Natural killer cell (primary cell): ENCODE measurements around the gene CD79B. TPM values are rescaled to one million over a fixed set of nuclear protein-coding genes. Genes with fewer than 3 reads are reported as not detected.
"Not testable (repeated sequence)": the region's sequence is repeated elsewhere in the genome, so short reads cannot be mapped to it uniquely, and the experiment has no call there.

Experiments
- ATAC-seq, 3 donors: fragments of 150-1000 bp in 2 of 3; fragments of 200-7000 bp in 1 of 3; cut with Tn5 transposase; 1 replicate in 1 of 3; 2 replicates in 2 of 3; pipeline ENCODE4 v1.10.0; 2021; ENCODE audit warnings: mild to moderate bottlenecking in 2 of 3, moderate library complexity in 2 of 3
- DNase-seq, 2 donors: peaks; one replicate each; pipeline versions ENCODE4 v3.0.0 to v3.0.0-alpha.2; 2013 to 2021; ENCODE audit warnings: mixed read lengths in 1 of 2
- H3K27ac ChIP-seq: one replicate; pipeline ENCODE4 v1.5.1; 2013; ENCODE audit warnings: mild to moderate bottlenecking, low read length
- H3K27me3 ChIP-seq: one replicate; pipeline ENCODE4 v1.6.1; 2013; ENCODE audit warnings: low read length; ENCODE audit not compliant: control insufficient read depth, insufficient read depth
- H3K36me3 ChIP-seq: one replicate; pipeline ENCODE4 v1.6.1; 2013; ENCODE audit warnings: low read length; ENCODE audit not compliant: control insufficient read depth, insufficient read depth
- H3K4me1 ChIP-seq: one replicate; pipeline ENCODE4 v1.6.1; 2013; ENCODE audit warnings: low read length; ENCODE audit not compliant: control insufficient read depth, insufficient read depth
- H3K4me3 ChIP-seq: one replicate; pipeline ENCODE4 v1.5.1; 2013; ENCODE audit warnings: low read length
- H3K9me3 ChIP-seq: one replicate; pipeline ENCODE4 v1.6.1; 2013; ENCODE audit warnings: low read length; ENCODE audit not compliant: control insufficient read depth, insufficient read depth
- H3K27ac Mint-ChIP-seq, 2 donors: one replicate each; pipeline ENCODE4 v1.8.0; 2022; ENCODE audit warnings: mild to moderate bottlenecking in 2 of 2, mixed read lengths in 2 of 2, moderate library complexity in 1 of 2
- H3K27me3 Mint-ChIP-seq, 2 donors: one replicate each; pipeline ENCODE4 v1.8.0; 2022; ENCODE audit warnings: low read depth in 2 of 2, mixed read lengths in 2 of 2
- H3K36me3 Mint-ChIP-seq: one replicate; pipeline ENCODE4 v1.8.0; 2022; ENCODE audit warnings: mixed read lengths
- H3K4me1 Mint-ChIP-seq, 2 donors: one replicate each; pipeline ENCODE4 v1.8.0; 2022; ENCODE audit warnings: mixed read lengths in 2 of 2
- H3K4me3 Mint-ChIP-seq: one replicate; pipeline ENCODE4 v1.8.0; 2022; ENCODE audit warnings: mild to moderate bottlenecking, moderate library complexity, mixed read lengths
- H3K9me3 Mint-ChIP-seq, 2 donors: one replicate each; pipeline ENCODE4 v1.8.0; 2022; ENCODE audit warnings: mixed read lengths in 2 of 2
- CTCF ChIP-seq: fragments of 200-600 bp; IDR thresholded peaks from one replicate; pipeline ENCODE4 v1.8.0; 2022; ENCODE audit warnings: antibody characterized with exemption
- WGBS: methylation state at CpG from one replicate; pipeline ENCODE4 v1.1.7; 2013; ENCODE audit warnings: missing lambda C conversion rate; ENCODE audit not compliant: insufficient coverage; 5-methylcytosine and 5-hydroxymethylcytosine counted together
- intact Hi-C: fragments of 100-400 bp; cut with micrococcal nuclease; formaldehyde crosslinking; loops from one replicate; pipeline ENCODE4 v1.14.2; 2022
- total RNA-seq, 4 donors: library from RNA; stranded (reverse); fragments of 120-200 nt in 1 of 4; gene quantifications; one replicate each; pipeline versions ENCODE4 v1.2.3 to v1.2.4, GENCODE V29; 2013 to 2022

Gene CD79B
- total RNA-seq, 3 donors from 2014 or later (not counting 1 experiment from before 2014, with no cell fraction given), result 26.9 to 28.9 (median 27.2) TPM

DNA sequence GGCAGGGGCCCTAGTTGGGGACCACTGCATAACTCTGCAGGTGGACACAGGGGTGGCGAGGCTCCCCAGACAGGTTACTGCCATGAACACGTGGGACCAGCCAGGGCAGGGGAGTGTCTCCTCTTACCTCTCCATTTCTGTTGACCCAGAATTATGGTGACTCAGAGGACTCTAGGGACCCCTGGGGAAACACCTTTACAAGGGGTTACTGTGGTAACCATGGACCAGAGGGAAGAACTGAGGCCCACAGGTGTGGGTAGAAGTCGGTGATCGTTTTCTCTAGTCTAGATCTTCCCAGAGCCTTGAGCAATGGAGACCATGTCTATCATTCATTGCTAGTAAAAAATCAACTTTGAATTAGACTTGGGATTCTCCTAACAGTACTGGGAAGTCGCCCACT, 11.4 kb downstream of the CD79B start:
- H3K36me3 Mint-ChIP-seq, H3K27me3 ChIP-seq, H3K9me3 ChIP-seq, intact Hi-C loops, H3K27ac Mint-ChIP-seq, H3K4me3 Mint-ChIP-seq, H3K36me3 ChIP-seq, DNase-seq, H3K27ac ChIP-seq, H3K9me3 Mint-ChIP-seq, H3K27me3 Mint-ChIP-seq, H3K4me3 ChIP-seq, ATAC-seq: not testable (repeated sequence)
- H3K4me1 Mint-ChIP-seq, result peaks cover 8 to 11% of the 10 kb centered on the region in 2 donors
- WGBS, result 68% methylated on average over 5 of the region's 5 CpGs
- H3K4me1 ChIP-seq, result peaks cover 16% of the 10 kb centered on the region

DNA sequence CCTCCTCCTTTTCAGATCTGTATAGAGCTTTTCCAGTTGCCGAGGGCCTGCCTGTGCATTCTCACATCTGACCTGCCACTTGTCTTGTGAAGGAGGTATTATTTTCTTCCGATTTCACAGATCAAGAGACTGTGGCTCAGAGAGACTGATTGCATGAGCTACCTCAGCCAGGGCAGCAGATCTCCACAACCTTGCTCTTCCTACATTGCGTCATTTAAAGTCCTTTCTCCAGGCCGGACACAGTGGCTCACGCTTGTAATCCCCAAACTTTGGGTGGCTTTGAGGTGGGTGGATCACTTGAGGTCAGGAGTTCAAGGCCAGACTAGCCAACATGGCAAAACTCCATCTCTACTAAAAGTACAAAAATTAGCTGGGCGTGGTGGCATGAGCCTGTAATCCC, 12.1 kb downstream of the CD79B start:
- H3K4me1 ChIP-seq, result peaks cover 19% of the 10 kb centered on the region
- H3K4me3 ChIP-seq, H3K27ac ChIP-seq, H3K9me3 ChIP-seq, H3K9me3 Mint-ChIP-seq, H3K27me3 ChIP-seq, H3K4me3 Mint-ChIP-seq, H3K36me3 ChIP-seq, H3K27me3 Mint-ChIP-seq, ATAC-seq, intact Hi-C loops, H3K36me3 Mint-ChIP-seq, DNase-seq: not testable (repeated sequence)
- peaks cover 8 to 11% of the 10 kb centered on the region in 2 donors for H3K4me1 Mint-ChIP-seq
- WGBS, result 93% methylated on average over 6 of the region's 6 CpGs
- peak overlapping the region in 1 of 2 donors; percentile 68 for H3K27ac Mint-ChIP-seq

DNA sequence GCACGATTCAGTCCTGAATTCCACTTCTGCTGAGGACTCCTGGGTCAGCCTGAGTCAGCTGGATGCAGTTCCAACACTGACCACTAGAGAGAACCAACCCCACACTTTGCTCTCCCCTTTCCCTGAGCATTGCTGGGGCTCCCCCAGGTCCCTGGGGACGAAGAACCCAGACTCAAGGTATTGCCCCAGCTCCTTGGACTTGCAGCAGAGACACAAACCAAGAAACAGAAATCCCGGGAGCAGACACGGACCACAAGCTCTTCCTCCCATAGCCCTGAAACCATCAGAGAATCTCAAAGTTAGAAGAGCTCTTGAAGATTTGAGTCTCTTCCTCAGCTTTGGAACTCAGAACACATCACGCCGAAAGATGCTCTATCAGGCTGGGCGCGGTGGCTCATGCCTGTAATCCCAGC, 12.8 kb downstream of the CD79B start:
- no peak overlapping the region for H3K4me3 Mint-ChIP-seq
- Histone ChIP-seq H3K4me3 (no peak overlapping the region), H3K27me3 (no peaks in the 10 kb centered on the region), H3K9me3 (no peaks in the 10 kb centered on the region), H3K36me3 (no peaks in the 10 kb centered on the region), H3K27ac (no peak overlapping the region), H3K4me1 (peaks cover 19% of the 10 kb centered on the region)
- peaks cover 8 to 11% of the 10 kb centered on the region in 2 donors for H3K4me1 Mint-ChIP-seq
- H3K9me3 Mint-ChIP-seq, result no peaks in the 10 kb centered on the region
- no peaks in the 10 kb centered on the region for H3K36me3 Mint-ChIP-seq
- intact Hi-C loops, result loop anchor here (1.0 to 5.0 kb wide), 6 partner anchors 27 to 363 kb away; no protein-coding TSS in a partner anchor
- peak overlapping the region in 1 of 2 donors; percentile 68 for H3K27ac Mint-ChIP-seq
- ATAC-seq, result peak; percentile 91 to 100 (median 100)
- peaks cover 4 to 7% of the 10 kb centered on the region in 2 donors for H3K27me3 Mint-ChIP-seq
- peak; percentile 64 to 91 for DNase-seq
- peak; percentile 95 for TF ChIP-seq CTCF
- 48% methylated on average over 8 of the region's 8 CpGs for WGBS

GRCh38 chr17:63918789-63919305, 13.3 kb downstream of the CD79B start, which contains the start of gene GH1:
GH1 (minus strand) TSS chr17:63918839; CDS start chr17:63918776, 63 bp downstream.
- H3K36me3 ChIP-seq, ATAC-seq, H3K36me3 Mint-ChIP-seq, DNase-seq, H3K9me3 Mint-ChIP-seq, H3K27me3 Mint-ChIP-seq, H3K27ac ChIP-seq, H3K27me3 ChIP-seq, H3K9me3 ChIP-seq, H3K4me3 ChIP-seq, H3K4me3 Mint-ChIP-seq: not testable (repeated sequence)
- Mint-ChIP-seq H3K27ac (peak within 1 kb of the TSS in 1 of 2 donors; percentile 68), H3K4me1 (peaks cover 8 to 11% of the 10 kb centered on the region in 2 donors)
- intact Hi-C loops, result loop anchor here (1.0 to 5.0 kb wide), 6 partner anchors 27 to 363 kb away; no protein-coding TSS in a partner anchor
- H3K4me1 ChIP-seq, result peaks cover 19% of the 10 kb centered on the region
- 77% methylated on average over 7 of the region's 10 CpGs for WGBS

DNA sequence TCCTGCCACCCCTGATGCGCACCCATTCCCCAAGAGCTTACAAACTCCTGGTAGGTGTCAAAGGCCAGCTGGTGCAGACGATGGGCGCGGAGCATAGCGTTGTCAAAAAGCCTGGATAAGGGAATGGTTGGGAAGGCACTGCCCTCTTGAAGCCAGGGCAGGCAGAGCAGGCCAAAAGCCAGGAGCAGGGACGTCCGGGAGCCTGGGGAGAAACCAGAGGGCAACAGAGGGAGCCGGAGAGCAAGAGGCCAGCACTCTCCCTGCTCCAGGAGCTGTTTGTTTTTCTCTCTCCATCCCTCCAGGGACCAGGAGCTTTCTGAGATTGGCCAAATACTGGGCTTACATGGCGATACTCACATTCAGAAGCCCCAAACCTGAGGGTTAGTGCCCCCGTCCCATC, 13.8 kb downstream of the CD79B start:
- no peaks in the 10 kb centered on the region for H3K9me3 ChIP-seq
- H3K4me3 ChIP-seq, result no peak overlapping the region
- peaks cover 4 to 7% of the 10 kb centered on the region in 2 donors for H3K27me3 Mint-ChIP-seq
- intact Hi-C loops, result loop anchor here (5.0 kb wide), 2 partner anchors 229 to 364 kb away; no protein-coding TSS in a partner anchor
- no peaks in the 10 kb centered on the region for H3K27me3 ChIP-seq
- H3K36me3 ChIP-seq, result no peaks in the 10 kb centered on the region
- no peak for TF ChIP-seq CTCF
- no peak overlapping the region for H3K4me3 Mint-ChIP-seq
- H3K36me3 Mint-ChIP-seq, result no peaks in the 10 kb centered on the region
- no peak overlapping the region for H3K27ac ChIP-seq
- H3K9me3 Mint-ChIP-seq, result no peaks in the 10 kb centered on the region
- DNase-seq, result no peak
- no peak for ATAC-seq
- H3K4me1 ChIP-seq, result peaks cover 19% of the 10 kb centered on the region
- 95% methylated on average over 10 of the region's 10 CpGs for WGBS
- peaks cover 8 to 11% of the 10 kb centered on the region in 2 donors for H3K4me1 Mint-ChIP-seq
- H3K27ac Mint-ChIP-seq, result no peak overlapping the region
